GM13977 (cell line): ENCODE measurements around the gene POLR2F.

Experiments used
- DNase-seq: peaks from one replicate; pipeline ENCODE4 v3.0.0; 2012; ENCODE audit warnings: low spot score
- CTCF ChIP-seq: IDR thresholded peaks from 2 replicates; pipeline ENCODE4 v1.5.1; 2012; ENCODE audit warnings: mild to moderate bottlenecking, control low read depth; ENCODE audit not compliant: insufficient read depth; ENCODE audit errors: extremely low read depth, missing control alignments
- in situ Hi-C: fragments of 300-500 bp; cut with MboI; formaldehyde crosslinking; loops from one replicate; pipeline ENCODE4 v1.12.0; 2022; ENCODE audit warnings: low sequenced_read_pairs, low pct_unique_long_range_greater_than_20kb, mixed read lengths, inconsistent platforms; ENCODE audit not compliant: unreplicated experiment

POLR2F gene

GRCh38 chr22:37930270-37930951 lies 23.1 kb upstream of the POLR2F start:
- DNase-seq, result no peak
- TF ChIP-seq CTCF, result peak; percentile 39
- in situ Hi-C loops, result no loop called here

GRCh38 chr22:37930952-37931440 lies 22.5 kb upstream of the POLR2F start:
- DNase-seq, result no peak

GRCh38 chr22:37931893-37932389 lies 21.6 kb upstream of the POLR2F start:
- TF ChIP-seq CTCF, result no peak
- DNase-seq, result no peak
- in situ Hi-C loops, result no loop called here

More at GRCh38 chr22:37930952-37931440, 22.5 kb upstream of the POLR2F start:
- no peak for TF ChIP-seq CTCF
- in situ Hi-C loops, result no loop called here

- in situ Hi-C loops, result no loop called here
- no peak for TF ChIP-seq CTCF
- no peak for DNase-seq
These were observed 21.1 kb upstream of the POLR2F start for GRCh38 chr22:37932401-37932800.

GRCh38 chr22:37932821-37933578 lies 20.5 kb upstream of the POLR2F start:
- in situ Hi-C loops, result no loop called here
- no peak for DNase-seq
- TF ChIP-seq CTCF, result no peak

- TF ChIP-seq CTCF, result peak; percentile 99
- peak; percentile 92 for DNase-seq
- in situ Hi-C loops, result no loop called here
These were observed 19.7 kb upstream of the POLR2F start for GRCh38 chr22:37933711-37934376.
